DND-41 (cell line): ENCODE data around the gene USP32.

ENCODE experiments used
- ATAC-seq: fragments of 200-7000 bp; cut with Tn5 transposase; 3 replicates; pipeline ENCODE4 v1.9.1; 2021; ENCODE audit warnings: low read depth; ENCODE audit not compliant: insufficient read depth
- DNase-seq: peaks from one replicate; pipeline ENCODE4 v3.0.0-alpha.2; 2020
- H2AFZ ChIP-seq: 2 replicates; pipeline ENCODE4 v1.6.0; 2012; ENCODE audit warnings: low read depth, low read length
- H3K27ac ChIP-seq: 2 replicates; pipeline ENCODE4 v1.5.1; 2012; ENCODE audit warnings: low read length, inconsistent platforms
- H3K27me3 ChIP-seq: fragments of 200-600 bp; sonication (generic); 2 replicates; pipeline ENCODE4 v1.6.0; 2012; ENCODE audit warnings: low read length, mild to moderate bottlenecking, inconsistent platforms; ENCODE audit not compliant: insufficient read depth, poor library complexity
- H3K36me3 ChIP-seq: 2 replicates; pipeline ENCODE4 v1.5.1; 2012; ENCODE audit warnings: low read length, inconsistent platforms; ENCODE audit not compliant: insufficient read depth
- H3K4me1 ChIP-seq: 2 replicates; pipeline ENCODE4 v1.5.1; 2012; ENCODE audit warnings: mild to moderate bottlenecking, low read length; ENCODE audit not compliant: insufficient read depth
- H3K4me2 ChIP-seq: 2 replicates; pipeline ENCODE4 v1.6.0; 2012; ENCODE audit warnings: mild to moderate bottlenecking, moderate library complexity, low read length, inconsistent platforms; ENCODE audit not compliant: insufficient read depth
- H3K4me3 ChIP-seq, 2 experiments: fragments of 200-600 bp in 1 of 2; shearing (Covaris generic) in 1 of 2; 2 replicates each; pipeline ENCODE4 v1.5.1; 2012 to 2016; ENCODE audit warnings: inconsistent platforms in 2 of 2, low read length in 2 of 2, mild to moderate bottlenecking in 2 of 2, low read depth in 1 of 2, moderate library complexity in 1 of 2
- H3K79me2 ChIP-seq: 2 replicates; pipeline ENCODE4 v1.6.0; 2012; ENCODE audit warnings: low read length, inconsistent platforms; ENCODE audit not compliant: insufficient read depth
- H3K9ac ChIP-seq: 2 replicates; pipeline ENCODE4 v1.6.0; 2012; ENCODE audit warnings: low read depth, mild to moderate bottlenecking, inconsistent platforms, low read length, moderate library complexity
- H3K9me3 ChIP-seq: 2 replicates; pipeline ENCODE4 v1.5.1; 2012; ENCODE audit warnings: low read length, moderate library complexity, mild to moderate bottlenecking, inconsistent platforms; ENCODE audit not compliant: insufficient read depth, severe bottlenecking
- H4K20me1 ChIP-seq: 2 replicates; pipeline ENCODE4 v1.6.0; 2012; ENCODE audit warnings: low read length; ENCODE audit not compliant: insufficient read depth
- EZH2 ChIP-seq: IDR thresholded peaks from 3 replicates; pipeline ENCODE4 v1.6.1; 2012; ENCODE audit warnings: borderline replicate concordance, low read depth, mild to moderate bottlenecking, moderate library complexity, low read length, inconsistent platforms; ENCODE audit not compliant: severe bottlenecking
- TF ChIP-seq, protein P1 (sequence below): IDR thresholded peaks from 2 replicates; pipeline ENCODE4 v1.5.1; 2012; ENCODE audit warnings: borderline replicate concordance, low read length, moderate library complexity, mild to moderate bottlenecking; ENCODE audit not compliant: poor library complexity, severe bottlenecking; ENCODE audit errors: extremely low read depth

Gene USP32

DNA sequence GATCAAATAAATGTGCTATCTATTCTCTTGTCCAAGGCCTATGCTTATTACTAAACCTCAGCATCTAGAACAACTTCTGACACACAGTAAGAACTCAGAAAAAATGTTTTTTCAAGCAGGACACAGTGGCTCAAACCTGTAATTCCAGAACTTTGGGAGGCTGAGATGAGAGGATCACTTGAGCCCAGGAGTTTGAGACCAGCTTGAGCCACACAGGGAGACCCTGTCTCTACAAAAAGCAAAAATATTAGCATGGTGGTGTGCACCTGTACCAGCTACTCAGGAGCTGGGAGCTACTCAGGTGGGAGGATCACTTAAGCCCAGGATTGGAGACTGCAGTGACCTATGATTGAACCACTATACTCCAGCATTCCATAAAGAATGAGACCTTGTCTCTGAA lies 32.5 kb downstream of the USP32 start:
- no peaks in the 10 kb centered on the region for H3K9me3 ChIP-seq
- no peak for DNase-seq
- H2AFZ ChIP-seq: no peak overlapping the region
- H4K20me1 ChIP-seq: peaks cover 12% of the 10 kb centered on the region; the same call in 1 of the 2 replicates
- H3K27me3 ChIP-seq: no peaks in the 10 kb centered on the region
- H3K79me2 ChIP-seq: peaks cover 76% of the 10 kb centered on the region
- H3K36me3 ChIP-seq: no peaks in the 10 kb centered on the region
- H3K4me3 ChIP-seq: no peak overlapping the region
- H3K9ac ChIP-seq: no peak overlapping the region
- TF ChIP-seq EZH2: no peak
- TF ChIP-seq, protein P1, sequence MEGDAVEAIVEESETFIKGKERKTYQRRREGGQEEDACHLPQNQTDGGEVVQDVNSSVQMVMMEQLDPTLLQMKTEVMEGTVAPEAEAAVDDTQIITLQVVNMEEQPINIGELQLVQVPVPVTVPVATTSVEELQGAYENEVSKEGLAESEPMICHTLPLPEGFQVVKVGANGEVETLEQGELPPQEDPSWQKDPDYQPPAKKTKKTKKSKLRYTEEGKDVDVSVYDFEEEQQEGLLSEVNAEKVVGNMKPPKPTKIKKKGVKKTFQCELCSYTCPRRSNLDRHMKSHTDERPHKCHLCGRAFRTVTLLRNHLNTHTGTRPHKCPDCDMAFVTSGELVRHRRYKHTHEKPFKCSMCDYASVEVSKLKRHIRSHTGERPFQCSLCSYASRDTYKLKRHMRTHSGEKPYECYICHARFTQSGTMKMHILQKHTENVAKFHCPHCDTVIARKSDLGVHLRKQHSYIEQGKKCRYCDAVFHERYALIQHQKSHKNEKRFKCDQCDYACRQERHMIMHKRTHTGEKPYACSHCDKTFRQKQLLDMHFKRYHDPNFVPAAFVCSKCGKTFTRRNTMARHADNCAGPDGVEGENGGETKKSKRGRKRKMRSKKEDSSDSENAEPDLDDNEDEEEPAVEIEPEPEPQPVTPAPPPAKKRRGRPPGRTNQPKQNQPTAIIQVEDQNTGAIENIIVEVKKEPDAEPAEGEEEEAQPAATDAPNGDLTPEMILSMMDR: no peak
- H3K27ac ChIP-seq: no peak overlapping the region
- no peak for ATAC-seq
- H3K4me1 ChIP-seq: peaks cover 6% of the 10 kb centered on the region; the same call in 1 of the 2 replicates
- no peak overlapping the region for H3K4me2 ChIP-seq

DNA sequence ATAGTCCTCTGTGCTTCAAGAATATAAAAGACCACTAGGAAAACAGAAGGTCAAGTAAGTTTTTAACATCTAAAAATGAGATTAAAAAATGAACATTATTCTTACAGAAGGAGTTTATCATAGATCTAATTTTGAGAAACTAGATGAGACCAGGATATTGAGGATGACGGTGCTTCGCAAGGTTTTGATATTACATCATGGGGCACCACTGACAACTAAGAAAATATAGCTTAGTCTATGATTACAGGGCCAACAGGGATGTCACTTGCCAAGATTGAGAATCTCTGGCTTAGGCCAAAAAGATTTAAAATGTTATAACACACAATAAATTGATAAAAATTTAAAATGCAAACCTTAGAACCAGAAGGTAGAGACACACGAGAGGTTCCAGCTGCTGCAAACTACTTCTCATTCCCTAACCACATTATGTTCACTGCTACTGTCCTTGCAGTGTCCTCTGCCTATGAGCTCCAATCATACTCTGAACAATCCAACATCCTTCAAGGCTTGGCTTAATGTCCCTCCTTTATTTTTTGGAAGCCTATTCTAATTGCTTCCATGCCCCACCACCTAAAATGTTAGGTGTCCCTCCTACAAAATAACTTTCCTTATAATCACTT lies 33.2 kb downstream of the USP32 start:
- no peak overlapping the region for H3K4me3 ChIP-seq
- peaks cover 76% of the 10 kb centered on the region for H3K79me2 ChIP-seq
- no peak overlapping the region for H3K4me2 ChIP-seq
- DNase-seq (no peak), ATAC-seq (no peak)
- H3K36me3 ChIP-seq: no peaks in the 10 kb centered on the region
- peaks cover 6% of the 10 kb centered on the region; the same call in 1 of the 2 replicates for H3K4me1 ChIP-seq
- H3K27ac ChIP-seq: no peak overlapping the region
- no peak overlapping the region for H3K9ac ChIP-seq
- no peaks in the 10 kb centered on the region for H3K9me3 ChIP-seq
- H4K20me1 ChIP-seq: peaks cover 7% of the 10 kb centered on the region; the same call in 1 of the 2 replicates
- no peak overlapping the region for H2AFZ ChIP-seq
- TF ChIP-seq, protein P1: no peak
- TF ChIP-seq EZH2: no peak
- H3K27me3 ChIP-seq: no peaks in the 10 kb centered on the region

DNA sequence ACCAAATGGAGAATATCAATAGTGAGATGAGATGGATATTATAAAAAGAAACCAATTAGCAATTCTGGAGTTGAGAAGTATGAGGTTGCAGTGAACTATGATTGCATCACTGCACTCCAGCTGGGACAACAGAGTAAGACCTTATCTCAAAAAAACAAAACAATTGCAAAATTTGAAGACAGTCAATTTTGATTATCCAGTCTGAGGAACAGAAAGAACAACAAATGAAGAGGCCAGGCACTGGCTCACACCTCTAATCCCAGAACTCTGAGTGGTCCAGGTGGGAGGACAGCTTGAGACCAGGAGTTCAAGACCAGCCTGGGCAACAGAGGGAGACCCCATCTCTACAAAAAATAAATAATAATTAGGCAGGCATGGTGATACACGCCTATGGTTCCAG lies 35.0 kb downstream of the USP32 start:
- peaks cover 10% of the 10 kb centered on the region; the same call in 1 of the 2 replicates for H4K20me1 ChIP-seq
- DNase-seq: no peak
- H3K79me2 ChIP-seq: peaks cover 78% of the 10 kb centered on the region
- no peak overlapping the region for H3K4me3 ChIP-seq
- H2AFZ ChIP-seq: no peak overlapping the region
- no peak overlapping the region for H3K27ac ChIP-seq
- no peak for ATAC-seq
- no peaks in the 10 kb centered on the region for H3K36me3 ChIP-seq
- no peaks in the 10 kb centered on the region for H3K9me3 ChIP-seq
- TF ChIP-seq, protein P1: no peak
- no peak for TF ChIP-seq EZH2
- H3K4me2 ChIP-seq: no peak overlapping the region
- no peaks in the 10 kb centered on the region for H3K27me3 ChIP-seq
- H3K9ac ChIP-seq: no peak overlapping the region
- H3K4me1 ChIP-seq: peaks cover 6% of the 10 kb centered on the region; the same call in 1 of the 2 replicates
